ENCODE results near the gene KRT80. TPM values are rescaled to one million over a fixed set of nuclear protein-coding genes. Genes with fewer than 3 reads are reported as not detected.

The KRT80 gene
- total and polyA plus RNA-seq, 2 experiments from 2014 or later: not detected

- Histone ChIP-seq H3K9me3 (ENCODE audit: low read depth) (no peaks in the 10 kb centered on the region), H3K36me3 (no peaks in the 10 kb centered on the region), H3K4me3 (no peak overlapping the region), H3K27ac (no peak overlapping the region), H3K4me1 (ENCODE audit: low read depth) (no peaks in the 10 kb centered on the region), H3K27me3 (peaks cover 35% of the 10 kb centered on the region)
- no peak for TF ChIP-seq CTCF (IDR thresholded peaks at IDR 0.05; ENCODE audit: low read depth, low read length)
- no peak for DNase-seq (ENCODE audit: low read depth in 1 of 2, low spot score in 1 of 2)
Observed at GRCh38 chr12:52204931-52205505, 13.2 kb upstream of the KRT80 start.

- H3K4me1 ChIP-seq (ENCODE audit: low read depth): no peaks in the 10 kb centered on the region
- no peak overlapping the region for H3K27ac ChIP-seq
- H3K4me3 ChIP-seq: no peak overlapping the region
- TF ChIP-seq CTCF (IDR thresholded peaks at IDR 0.05; ENCODE audit: low read depth, low read length): no peak
- no peak for DNase-seq (ENCODE audit: low read depth in 1 of 2, low spot score in 1 of 2)
- no peaks in the 10 kb centered on the region for H3K36me3 ChIP-seq
- H3K27me3 ChIP-seq: peaks cover 27% of the 10 kb centered on the region
- no peaks in the 10 kb centered on the region for H3K9me3 ChIP-seq (ENCODE audit: low read depth)
Observed at GRCh38 chr12:52204095-52204930, 12.5 kb upstream of the KRT80 start.

- Histone ChIP-seq H3K4me1 (ENCODE audit: low read depth) (no peaks in the 10 kb centered on the region), H3K27me3 (peaks cover 20% of the 10 kb centered on the region), H3K4me3 (no peak overlapping the region), H3K36me3 (no peaks in the 10 kb centered on the region), H3K27ac (no peak overlapping the region), H3K9me3 (ENCODE audit: low read depth) (no peaks in the 10 kb centered on the region)
- no peak for TF ChIP-seq CTCF (IDR thresholded peaks at IDR 0.05; ENCODE audit: low read depth, low read length)
- peak in 1 of 2 donors; percentile 75 for DNase-seq (ENCODE audit: low read depth in 1 of 2, low spot score in 1 of 2)
Observed at GRCh38 chr12:52203079-52203921, 11.5 kb upstream of the KRT80 start.

- peaks cover 13% of the 10 kb centered on the region for H3K27me3 ChIP-seq
- no peak for TF ChIP-seq CTCF (IDR thresholded peaks at IDR 0.05; ENCODE audit: low read depth, low read length)
- H3K9me3 ChIP-seq (ENCODE audit: low read depth): no peaks in the 10 kb centered on the region
- no peaks in the 10 kb centered on the region for H3K4me1 ChIP-seq (ENCODE audit: low read depth)
- no peak overlapping the region for H3K27ac ChIP-seq
- no peak overlapping the region for H3K4me3 ChIP-seq
- H3K36me3 ChIP-seq: no peaks in the 10 kb centered on the region
- peak in 1 of 2 donors; percentile 73 for DNase-seq (ENCODE audit: low read depth in 1 of 2, low spot score in 1 of 2)
Observed at GRCh38 chr12:52202361-52203078, 10.7 kb upstream of the KRT80 start.

- Histone ChIP-seq H3K4me1 (ENCODE audit: low read depth) (no peaks in the 10 kb centered on the region), H3K36me3 (no peaks in the 10 kb centered on the region)
Observed at GRCh38 chr12:52201451-52201839, 9.6 kb upstream of the KRT80 start.

More at GRCh38 chr12:52201451-52201839, 9.6 kb upstream of the KRT80 start:
- peaks cover 13% of the 10 kb centered on the region for H3K27me3 ChIP-seq
- DNase-seq (ENCODE audit: low read depth in 1 of 2, low spot score in 1 of 2): no peak
- TF ChIP-seq CTCF (IDR thresholded peaks at IDR 0.05; ENCODE audit: low read depth, low read length): no peak
- H3K9me3 ChIP-seq (ENCODE audit: low read depth): no peaks in the 10 kb centered on the region
- H3K27ac ChIP-seq: no peak overlapping the region
- no peak overlapping the region for H3K4me3 ChIP-seq

Data from cardiac muscle cell (in vitro differentiated cells and primary cell).